HepG2 (cell line): ENCODE data around the gene PIK3C3. TPM values are rescaled to one million over a fixed set of nuclear protein-coding genes. Genes with fewer than 3 reads are reported as not detected.

ENCODE experiments used
- ATAC-seq: fragments of 200-7000 bp; cut with Tn5 transposase; 3 replicates; pipeline ENCODE4 v1.9.1; 2020; ENCODE audit warnings: mild to moderate bottlenecking, moderate library complexity
- BruUV-seq: library from RNA; stranded (reverse); fragments of 400-500 nt; replicated peaks from 2 replicates; lab custom pipeline; 2021; lab: Mats Ljungman, UMichigan
- CTCF ChIA-PET: fragments of 300-600 bp; formaldehyde crosslinking; extraction: SDS; loops from one replicate; lab custom pipeline; 2021; ENCODE audit warnings: low total read pairs, inconsistent platforms, low intra/inter-chr PET ratio; lab: Yijun Ruan, JAX
- POLR2A ChIA-PET: fragments of 350-600 bp; sonication (Branson Sonifier 250); formaldehyde crosslinking; loops from one replicate; lab custom pipeline; 2020; ENCODE audit warnings: antibody characterized with exemption, inconsistent platforms; lab: Yijun Ruan, JAX
- DNase-seq: peaks from one replicate; pipeline ENCODE4 v3.0.0-alpha.2; 2015; ENCODE audit warnings: low spot score
- FAIRE-seq: peaks from 3 replicates; lab custom pipeline; 2011; peaks lifted over from hg19 to GRCh38; lab: Jason Lieb, UNC
- H2AFZ ChIP-seq: one replicate; pipeline ENCODE4 v1.6.1; 2011; ENCODE audit warnings: low read length, inconsistent platforms
- H3K27ac ChIP-seq: fragments of 300-600 bp; 3 replicates; pipeline ENCODE4 v1.8.0; 2011; ENCODE audit warnings: mixed run types, mild to moderate bottlenecking, mixed read lengths, low read length, inconsistent platforms; ENCODE audit not compliant: insufficient read depth; ENCODE audit errors: extremely low read length
- H3K27me3 ChIP-seq, 2 experiments: fragments of 200-600 bp in 1 of 2; 2 replicates in 1 of 2; 3 replicates in 1 of 2; pipeline versions ENCODE4 v1.6.0 to v1.8.0; 2011; ENCODE audit warnings: low read length in 2 of 2, mild to moderate bottlenecking in 2 of 2, moderate library complexity in 2 of 2, inconsistent platforms in 1 of 2; ENCODE audit not compliant: insufficient read depth in 2 of 2, control insufficient read depth in 1 of 2
- H3K36me3 ChIP-seq, 2 experiments: fragments of 200-600 bp in 1 of 2; replicated peaks in 1 of 2; 2 replicates in 1 of 2; 3 replicates in 1 of 2; pipeline versions ENCODE4 v1.5.1 to v1.8.0; 2011; ENCODE audit warnings: low read length in 2 of 2, inconsistent platforms in 1 of 2; ENCODE audit not compliant: insufficient read depth in 2 of 2, control insufficient read depth in 1 of 2
- H3K4me1 ChIP-seq: 2 replicates; pipeline ENCODE4 v1.5.1; 2012; ENCODE audit warnings: low read length, inconsistent platforms; ENCODE audit not compliant: insufficient read depth
- H3K4me2 ChIP-seq: 2 replicates; pipeline ENCODE4 v1.6.0; 2011; ENCODE audit warnings: low read depth, low read length, inconsistent platforms
- H3K4me3 ChIP-seq, 3 experiments: fragments of 200-600 bp in 1 of 3; sonication (generic), shearing (Covaris generic) in 1 of 3; replicated peaks in 1 of 3; 2 replicates each; pipeline ENCODE4 v1.5.1; 2011 to 2016; ENCODE audit warnings: low read length in 3 of 3, inconsistent platforms in 2 of 3, low read depth in 2 of 3, mild to moderate bottlenecking in 2 of 3, control low read depth in 1 of 3, mixed read lengths in 1 of 3; ENCODE audit not compliant: insufficient read depth in 1 of 3
- H3K79me2 ChIP-seq: one replicate; pipeline ENCODE4 v1.6.1; 2011; ENCODE audit warnings: low read length, inconsistent platforms; ENCODE audit not compliant: insufficient read depth
- H3K9ac ChIP-seq: 2 replicates; pipeline ENCODE4 v1.6.0; 2011; ENCODE audit warnings: mild to moderate bottlenecking, low read depth, low read length, inconsistent platforms; ENCODE audit not compliant: insufficient read depth
- H3K9me3 ChIP-seq: 2 replicates; pipeline ENCODE4 v1.5.1; 2012; ENCODE audit warnings: mild to moderate bottlenecking, low read length
- H4K20me1 ChIP-seq: 2 replicates; pipeline ENCODE4 v1.6.0; 2011; ENCODE audit warnings: inconsistent platforms, mild to moderate bottlenecking, low read length, moderate library complexity; ENCODE audit not compliant: insufficient read depth
- ARNTL ChIP-seq: sonication (generic); formaldehyde crosslinking; IDR thresholded peaks from 2 replicates; pipeline ENCODE4 v1.4.0; 2020; ENCODE audit warnings: mild to moderate bottlenecking, missing genetic modification reagents
- ATF1 ChIP-seq: IDR thresholded peaks from 2 replicates; pipeline ENCODE4 v1.6.1; 2016; ENCODE audit warnings: mild to moderate bottlenecking, control low read depth
- CREM ChIP-seq, 2 experiments: sonication (generic) in 1 of 2; formaldehyde crosslinking in 1 of 2; IDR thresholded peaks; 2 replicates each; pipeline versions ENCODE4 v1.4.0 to v1.6.1; 2016 to 2020; ENCODE audit warnings: antibody characterized with exemption in 1 of 2, mild to moderate bottlenecking in 1 of 2, missing genetic modification reagents in 1 of 2
- HOXA3 ChIP-seq: sonication (generic); formaldehyde crosslinking; IDR thresholded peaks from 2 replicates; pipeline ENCODE4 v1.5.0; 2020; ENCODE audit warnings: missing genetic modification reagents
- HOXD1 ChIP-seq: sonication (generic); formaldehyde crosslinking; IDR thresholded peaks from 2 replicates; pipeline ENCODE4 v1.5.0; 2020; ENCODE audit warnings: missing genetic modification reagents
- PAWR ChIP-seq: sonication (generic); formaldehyde crosslinking; IDR thresholded peaks from 2 replicates; pipeline ENCODE4 v1.4.0; 2020; ENCODE audit warnings: missing genetic modification reagents, mild to moderate bottlenecking, borderline replicate concordance
- RBM22 ChIP-seq: fragments of 200-400 bp; formaldehyde crosslinking; optimal IDR thresholded peaks from 2 replicates; pipeline ENCODE3; 2017; ENCODE audit warnings: mild to moderate bottlenecking, low read length, moderate library complexity
- RFXANK ChIP-seq: IDR thresholded peaks from 2 replicates; pipeline ENCODE4 v1.6.1; 2016
- RXRA ChIP-seq: sonication (generic); formaldehyde crosslinking; IDR thresholded peaks from 2 replicates; pipeline ENCODE4 v1.5.1; 2020; ENCODE audit warnings: missing genetic modification reagents
- TEAD3 ChIP-seq: optimal IDR thresholded peaks from 2 replicates; pipeline ENCODE3; 2016; ENCODE audit warnings: borderline replicate concordance
- ZNF44 ChIP-seq: sonication (generic); formaldehyde crosslinking; IDR thresholded peaks from 2 replicates; pipeline ENCODE4 v1.5.1; 2020; ENCODE audit warnings: mild to moderate bottlenecking, missing genetic modification reagents
- ZNF441 ChIP-seq: sonication (generic); formaldehyde crosslinking; IDR thresholded peaks from 2 replicates; pipeline ENCODE4 v1.7.0; 2021; ENCODE audit warnings: missing genetic modification reagents, borderline replicate concordance
- ZNF543 ChIP-seq: sonication (generic); formaldehyde crosslinking; IDR thresholded peaks from 2 replicates; pipeline ENCODE4 v1.4.0; 2020; ENCODE audit warnings: mild to moderate bottlenecking, missing genetic modification reagents
- ZNF567 ChIP-seq: sonication (generic); formaldehyde crosslinking; IDR thresholded peaks from 2 replicates; pipeline ENCODE4 v1.8.1; 2023; ENCODE audit warnings: mild to moderate bottlenecking, missing genetic modification reagents, borderline replicate concordance
- ZNF709 ChIP-seq: sonication (generic); formaldehyde crosslinking; IDR thresholded peaks from 2 replicates; pipeline ENCODE4 v1.5.0; 2020; ENCODE audit warnings: mild to moderate bottlenecking, missing genetic modification reagents
- ZNF724P ChIP-seq: sonication (generic); formaldehyde crosslinking; IDR thresholded peaks from 2 replicates; pipeline ENCODE4 v1.8.0; 2022; ENCODE audit warnings: missing genetic modification reagents, borderline replicate concordance
- ZNF839 ChIP-seq: sonication (generic); formaldehyde crosslinking; IDR thresholded peaks from 2 replicates; pipeline ENCODE4 v1.4.0; 2020; ENCODE audit warnings: missing genetic modification reagents, mild to moderate bottlenecking, borderline replicate concordance
- WGBS: methylation state at CpG from one replicate; pipeline ENCODE4 v1.1.6; 2017; ENCODE audit warnings: low lambda C conversion rate; 5-methylcytosine and 5-hydroxymethylcytosine counted together
- in situ Hi-C: cut with HindIII; loops from 2 replicates; pipeline ENCODE4 v1.10.0; 2017; ENCODE audit warnings: low pct_unique_long_range_greater_than_20kb; ENCODE audit not compliant: extremely low pct_ligation_motif_present
- intact Hi-C: fragments of 100-400 bp; cut with micrococcal nuclease; formaldehyde crosslinking; loops from one replicate; pipeline ENCODE4 v1.10.0; 2022; ENCODE audit not compliant: unreplicated experiment
- polyA plus RNA-seq, 8 experiments: library from polyadenylated mRNA; depleted of rRNA in 3 of 8; stranded (reverse) in 7 of 8; unstranded in 1 of 8; fragments of >200 nt; fragmentation: Illumina TruSeq in 4 of 8; extraction: Trizol in 4 of 8; gene quantifications; 2 replicates each; pipeline versions ENCODE4 v1.2.1 to v1.2.3, GENCODE V29; 2011 to 2016; ENCODE audit warnings: low read depth in 4 of 8, missing spikeins in 1 of 8, mixed read lengths in 1 of 8; ENCODE audit not compliant: insufficient read depth in 1 of 8
- total RNA-seq, 5 experiments: library from RNA; depleted of rRNA; stranded (reverse); fragments of >200 nt; fragmentation: Illumina TruSeq; extraction: Trizol; gene quantifications; 2 replicates each; pipeline ENCODE4 v1.2.3, GENCODE V29; 2016; ENCODE audit warnings: low read depth in 1 of 5
- TF ChIP-seq, protein P1 (sequence below): sonication (generic); formaldehyde crosslinking; IDR thresholded peaks from 2 replicates; pipeline ENCODE4 v1.8.0; 2023; ENCODE audit warnings: mild to moderate bottlenecking, missing genetic modification reagents
- TF ChIP-seq, protein P2 (sequence below): IDR thresholded peaks from 2 replicates; pipeline ENCODE4 v1.6.1; 2016; ENCODE audit warnings: mild to moderate bottlenecking
- TF ChIP-seq, protein P3 (sequence below): sonication (generic); formaldehyde crosslinking; IDR thresholded peaks from 2 replicates; pipeline ENCODE4 v1.5.1; 2020; ENCODE audit warnings: missing genetic modification reagents, mild to moderate bottlenecking, borderline replicate concordance

Gene PIK3C3
- total and polyA plus RNA-seq, 2 of the 13 experiments (the other 11 are each of a cell fraction or from before 2014, with no cell fraction given), result 42.8 to 46.4 TPM

DNA sequence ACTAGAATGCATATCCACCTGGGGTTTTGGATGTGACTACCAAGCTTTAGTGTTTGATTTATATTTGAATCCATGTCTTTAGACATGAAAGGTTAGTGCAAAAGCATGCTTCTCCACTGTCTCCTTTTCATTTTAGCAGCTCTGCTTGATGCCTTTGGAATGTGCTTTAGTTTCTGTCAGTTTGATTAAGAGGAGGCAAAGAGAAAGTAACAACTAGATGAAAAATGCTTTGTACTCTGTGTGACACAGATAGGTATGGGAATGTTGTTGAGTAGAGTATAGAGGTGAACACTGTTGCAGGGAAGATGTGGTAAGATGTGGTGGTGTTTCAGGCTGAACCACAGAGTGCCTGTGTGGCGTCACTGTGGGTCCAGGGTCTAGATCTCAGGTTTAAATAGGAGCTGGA, 19.8 kb downstream of the PIK3C3 start:
- BruUV-seq, result no TSS peak
- in situ Hi-C loops, result no loop called here
- Histone ChIP-seq H3K27me3 (no peaks in the 10 kb centered on the region), H3K9me3 (no peaks in the 10 kb centered on the region), H3K4me1 (no peaks in the 10 kb centered on the region), H4K20me1 (peaks cover 5% of the 10 kb centered on the region; the same call in 1 of the 2 replicates), H3K36me3 (peaks cover 0 to 13% of the 10 kb centered on the region in 2 experiments; a peak in 4 of 5 replicates), H3K27ac (no peak overlapping the region), H3K4me2 (no peak overlapping the region), H3K79me2 (no peaks in the 10 kb centered on the region), H3K9ac (no peak overlapping the region), H2AFZ (no peak overlapping the region), H3K4me3 (no peak overlapping the region)
- intact Hi-C loops, result no loop called here
- POLR2A ChIA-PET, result no interaction called here
- 94% methylated on average over 1 of the region's 1 CpG for WGBS
- DNase-seq (no peak), FAIRE-seq (no peak), ATAC-seq (no peak)
- CTCF ChIA-PET, result no interaction called here
- no peak for TF ChIP-seq PAWR (CRISPR knock-in tag)
- no peak for TF ChIP-seq ZNF724P (CRISPR knock-in tag)
- TF ChIP-seq HOXA3, result no peak
- no peak for TF ChIP-seq ZNF543 (CRISPR knock-in tag)
- no peak for TF ChIP-seq ATF1 (CRISPR knock-in tag)
- TF ChIP-seq, protein P1, sequence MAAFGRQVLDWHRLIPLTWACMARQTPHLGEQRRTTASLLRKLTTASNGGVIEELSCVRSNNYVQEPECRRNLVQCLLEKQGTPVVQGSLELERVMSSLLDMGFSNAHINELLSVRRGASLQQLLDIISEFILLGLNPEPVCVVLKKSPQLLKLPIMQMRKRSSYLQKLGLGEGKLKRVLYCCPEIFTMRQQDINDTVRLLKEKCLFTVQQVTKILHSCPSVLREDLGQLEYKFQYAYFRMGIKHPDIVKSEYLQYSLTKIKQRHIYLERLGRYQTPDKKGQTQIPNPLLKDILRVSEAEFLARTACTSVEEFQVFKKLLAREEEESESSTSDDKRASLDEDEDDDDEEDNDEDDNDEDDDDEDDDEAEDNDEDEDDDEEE, result no peak
- TF ChIP-seq HOXD1 (CRISPR knock-in tag), result no peak
- no peak for TF ChIP-seq ZNF709 (CRISPR knock-in tag)
- no peak for TF ChIP-seq RBM22
- no peak for TF ChIP-seq RFXANK (CRISPR knock-in tag)
- TF ChIP-seq ZNF567, result no peak
- no peak for TF ChIP-seq RXRA
- TF ChIP-seq, protein P2, sequence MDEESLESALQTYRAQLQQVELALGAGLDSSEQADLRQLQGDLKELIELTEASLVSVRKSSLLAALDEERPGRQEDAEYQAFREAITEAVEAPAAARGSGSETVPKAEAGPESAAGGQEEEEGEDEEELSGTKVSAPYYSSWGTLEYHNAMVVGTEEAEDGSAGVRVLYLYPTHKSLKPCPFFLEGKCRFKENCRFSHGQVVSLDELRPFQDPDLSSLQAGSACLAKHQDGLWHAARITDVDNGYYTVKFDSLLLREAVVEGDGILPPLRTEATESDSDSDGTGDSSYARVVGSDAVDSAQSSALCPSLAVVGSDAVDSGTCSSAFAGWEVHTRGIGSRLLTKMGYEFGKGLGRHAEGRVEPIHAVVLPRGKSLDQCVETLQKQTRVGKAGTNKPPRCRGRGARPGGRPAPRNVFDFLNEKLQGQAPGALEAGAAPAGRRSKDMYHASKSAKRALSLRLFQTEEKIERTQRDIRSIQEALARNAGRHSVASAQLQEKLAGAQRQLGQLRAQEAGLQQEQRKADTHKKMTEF, result no peak
- no peak for TF ChIP-seq CREM (IDR thresholded peaks at IDR 0.05)
- no peak for TF ChIP-seq CREM (CRISPR knock-in tag; IDR thresholded peaks at IDR 0.05)
- TF ChIP-seq, protein P3, sequence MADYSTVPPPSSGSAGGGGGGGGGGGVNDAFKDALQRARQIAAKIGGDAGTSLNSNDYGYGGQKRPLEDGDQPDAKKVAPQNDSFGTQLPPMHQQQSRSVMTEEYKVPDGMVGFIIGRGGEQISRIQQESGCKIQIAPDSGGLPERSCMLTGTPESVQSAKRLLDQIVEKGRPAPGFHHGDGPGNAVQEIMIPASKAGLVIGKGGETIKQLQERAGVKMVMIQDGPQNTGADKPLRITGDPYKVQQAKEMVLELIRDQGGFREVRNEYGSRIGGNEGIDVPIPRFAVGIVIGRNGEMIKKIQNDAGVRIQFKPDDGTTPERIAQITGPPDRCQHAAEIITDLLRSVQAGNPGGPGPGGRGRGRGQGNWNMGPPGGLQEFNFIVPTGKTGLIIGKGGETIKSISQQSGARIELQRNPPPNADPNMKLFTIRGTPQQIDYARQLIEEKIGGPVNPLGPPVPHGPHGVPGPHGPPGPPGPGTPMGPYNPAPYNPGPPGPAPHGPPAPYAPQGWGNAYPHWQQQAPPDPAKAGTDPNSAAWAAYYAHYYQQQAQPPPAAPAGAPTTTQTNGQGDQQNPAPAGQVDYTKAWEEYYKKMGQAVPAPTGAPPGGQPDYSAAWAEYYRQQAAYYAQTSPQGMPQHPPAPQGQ (CRISPR knock-in tag), result no peak
- no peak for TF ChIP-seq TEAD3 (CRISPR knock-in tag)
- TF ChIP-seq ZNF44, result no peak
- no peak for TF ChIP-seq ZNF441
- no peak for TF ChIP-seq ARNTL
- TF ChIP-seq ZNF839 (CRISPR knock-in tag), result no peak
